ENCODE measurements around the gene TTLL11. TPM values are rescaled to one million over a fixed set of nuclear protein-coding genes. Genes with fewer than 3 reads are reported as not detected.

Gene TTLL11
- total RNA-seq, 2 experiments from 2014 or later, result 3.3 to 6.9 TPM

DNA sequence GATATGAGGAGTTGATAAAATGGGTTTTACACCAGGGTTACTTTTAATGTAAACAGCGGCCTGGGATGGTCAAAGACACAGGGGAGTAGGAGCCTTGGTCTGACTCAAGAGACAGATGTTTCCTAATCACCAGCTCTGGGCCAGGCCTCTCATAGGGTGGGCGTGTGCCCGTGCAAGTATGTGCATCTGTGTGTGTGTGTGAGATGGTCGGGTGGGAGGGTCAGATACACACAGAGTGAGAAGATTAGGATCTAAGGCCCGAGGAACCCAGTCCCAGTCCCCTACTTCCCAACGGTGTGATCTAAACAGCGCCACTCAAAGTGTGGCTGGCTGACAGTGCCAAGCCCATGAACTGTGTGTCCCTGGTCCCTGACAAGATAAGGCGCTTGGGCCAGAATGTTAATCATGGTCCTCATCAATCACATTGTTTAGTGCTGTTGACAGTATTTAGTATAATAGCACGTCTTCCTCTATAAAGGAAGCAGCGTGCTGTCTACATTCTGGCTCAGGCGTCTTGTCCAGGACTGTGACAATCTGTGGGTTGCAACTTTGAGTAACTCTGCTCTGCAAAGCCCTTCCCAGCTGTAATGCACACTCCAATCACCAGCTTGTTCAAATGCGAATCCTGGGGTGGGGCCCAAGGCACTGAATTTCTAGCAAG is 267.9 kb downstream of the TTLL11 start:
- no peaks in the 10 kb centered on the region for H4K20me1 ChIP-seq (ENCODE audit: insufficient read depth, low read length)
- CTCF ChIA-PET (ENCODE audit: unreplicated experiment), result no interaction called here
- H2AFZ ChIP-seq (ENCODE audit: low read length), result no peak overlapping the region; the same call in 1 of the 2 replicates
- POLR2A ChIA-PET, result interaction anchor here (0.6 to 1.5 kb wide), 3 partner anchors 8 to 171 kb away, joined by 3 read pairs; no protein-coding TSS in a partner anchor
- H3K36me3 ChIP-seq (ENCODE audit: insufficient read depth, low read length), result no peaks in the 10 kb centered on the region
- intact Hi-C loops (cut with micrococcal nuclease; ENCODE audit: unreplicated experiment), result no loop called here
- no TSS peak for BruUV-seq (replicated peaks)
- no peak for TF ChIP-seq EZH2phosphoT487 (IDR thresholded peaks at IDR 0.05; ENCODE audit: borderline replicate concordance, low read depth, low read length)
- TF ChIP-seq, protein P1, sequence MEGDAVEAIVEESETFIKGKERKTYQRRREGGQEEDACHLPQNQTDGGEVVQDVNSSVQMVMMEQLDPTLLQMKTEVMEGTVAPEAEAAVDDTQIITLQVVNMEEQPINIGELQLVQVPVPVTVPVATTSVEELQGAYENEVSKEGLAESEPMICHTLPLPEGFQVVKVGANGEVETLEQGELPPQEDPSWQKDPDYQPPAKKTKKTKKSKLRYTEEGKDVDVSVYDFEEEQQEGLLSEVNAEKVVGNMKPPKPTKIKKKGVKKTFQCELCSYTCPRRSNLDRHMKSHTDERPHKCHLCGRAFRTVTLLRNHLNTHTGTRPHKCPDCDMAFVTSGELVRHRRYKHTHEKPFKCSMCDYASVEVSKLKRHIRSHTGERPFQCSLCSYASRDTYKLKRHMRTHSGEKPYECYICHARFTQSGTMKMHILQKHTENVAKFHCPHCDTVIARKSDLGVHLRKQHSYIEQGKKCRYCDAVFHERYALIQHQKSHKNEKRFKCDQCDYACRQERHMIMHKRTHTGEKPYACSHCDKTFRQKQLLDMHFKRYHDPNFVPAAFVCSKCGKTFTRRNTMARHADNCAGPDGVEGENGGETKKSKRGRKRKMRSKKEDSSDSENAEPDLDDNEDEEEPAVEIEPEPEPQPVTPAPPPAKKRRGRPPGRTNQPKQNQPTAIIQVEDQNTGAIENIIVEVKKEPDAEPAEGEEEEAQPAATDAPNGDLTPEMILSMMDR (conservative IDR thresholded peaks at IDR 0.05; ENCODE audit: low read length), result no peak; the same call in 1 of the 2 replicates
- no peak for DNase-seq (ENCODE audit: low spot score)
- H3K27ac ChIP-seq (ENCODE audit: low read depth, low read length, poor library complexity, severe bottlenecking), result no peak overlapping the region
- no peaks in the 10 kb centered on the region for H3K79me2 ChIP-seq (ENCODE audit: insufficient read depth, low read depth, low read length)
- no peaks in the 10 kb centered on the region for H3K9me2 ChIP-seq (ENCODE audit: insufficient read depth, low read length)
- no peaks in the 10 kb centered on the region for H3K9me3 ChIP-seq (ENCODE audit: low read length)
- peaks cover 23% of the 10 kb centered on the region for H3K4me1 ChIP-seq (ENCODE audit: insufficient read depth, low read length, poor library complexity, severe bottlenecking)
- H3K4me3 ChIP-seq (ENCODE audit: low read depth, low read length, poor library complexity, severe bottlenecking), result no peak overlapping the region
- no peak overlapping the region for H3K4me2 ChIP-seq (ENCODE audit: low read length)

DNA sequence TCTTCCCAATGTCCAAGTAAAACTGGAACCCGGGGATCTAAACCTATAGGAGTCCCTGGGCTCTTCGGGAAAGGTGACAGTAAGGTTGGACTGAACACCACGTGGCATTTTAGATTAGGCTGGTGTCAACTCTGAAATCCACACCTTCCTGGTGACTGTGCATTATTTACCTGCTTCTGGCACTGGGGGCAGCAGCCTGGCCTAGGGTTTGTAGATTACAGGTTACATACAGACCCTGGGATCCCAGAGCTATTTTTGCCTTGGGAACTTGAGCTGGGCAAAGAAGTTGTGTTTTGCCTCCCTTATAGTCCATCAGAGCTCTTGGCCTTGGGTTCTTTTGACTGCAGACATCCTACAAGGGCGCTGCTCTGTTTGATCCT is 268.5 kb downstream of the TTLL11 start:
- peaks cover 28% of the 10 kb centered on the region for H3K4me1 ChIP-seq (ENCODE audit: insufficient read depth, low read length, poor library complexity, severe bottlenecking)
- BruUV-seq (replicated peaks), result no TSS peak
- H3K9me2 ChIP-seq (ENCODE audit: insufficient read depth, low read length), result no peaks in the 10 kb centered on the region
- H3K27ac ChIP-seq (ENCODE audit: low read depth, low read length, poor library complexity, severe bottlenecking), result no peak overlapping the region
- H3K4me2 ChIP-seq (ENCODE audit: low read length), result no peak overlapping the region
- no peaks in the 10 kb centered on the region for H3K79me2 ChIP-seq (ENCODE audit: insufficient read depth, low read depth, low read length)
- no peaks in the 10 kb centered on the region for H4K20me1 ChIP-seq (ENCODE audit: insufficient read depth, low read length)
- TF ChIP-seq, protein P1 (conservative IDR thresholded peaks at IDR 0.05; ENCODE audit: low read length), result peak; percentile 62
- no peak for TF ChIP-seq EZH2phosphoT487 (IDR thresholded peaks at IDR 0.05; ENCODE audit: borderline replicate concordance, low read depth, low read length)
- no peak overlapping the region for H3K4me3 ChIP-seq (ENCODE audit: low read depth, low read length, poor library complexity, severe bottlenecking)
- intact Hi-C loops (cut with micrococcal nuclease; ENCODE audit: unreplicated experiment), result no loop called here
- ChIA-PET CTCF (ENCODE audit: unreplicated experiment) (no interaction called here), POLR2A (interaction anchor here (0.7 to 1.5 kb wide), 2 partner anchors 9 to 18 kb away, joined by 3 read pairs; no protein-coding TSS in a partner anchor)
- H3K36me3 ChIP-seq (ENCODE audit: insufficient read depth, low read length), result no peaks in the 10 kb centered on the region
- no peaks in the 10 kb centered on the region for H3K9me3 ChIP-seq (ENCODE audit: low read length)
- no peak overlapping the region; the same call in 1 of the 2 replicates for H2AFZ ChIP-seq (ENCODE audit: low read length)
- DNase-seq (ENCODE audit: low spot score), result peak; percentile 24
